CD4-positive, alpha-beta memory T cell (primary cell): Measurements from ENCODE around the gene DHX57. TPM values are rescaled to one million over a fixed set of nuclear protein-coding genes. Genes with fewer than 3 reads are reported as not detected.
A peak's percentile ranks its signal among the peaks of the same experiment; 100 is the strongest.

Experiments
- CTCF ChIA-PET: fragments of 350-600 bp; sonication (Branson Sonifier 250); formaldehyde crosslinking; loops from one replicate; lab custom pipeline; 2021; ENCODE audit warnings: inconsistent platforms; ENCODE audit not compliant: partially characterized antibody; lab: Charles Lee
- POLR2A ChIA-PET: fragments of 350-600 bp; sonication (Branson Sonifier 250); formaldehyde crosslinking; loops from one replicate; lab custom pipeline; 2021; ENCODE audit not compliant: partially characterized antibody; lab: Charles Lee
- DNase-seq, 5 donors: peaks; one replicate each; pipeline versions ENCODE4 v3.0.0 to v3.0.0-alpha.2; 2020 to 2022; ENCODE audit warnings: mixed read lengths in 1 of 5
- H3K27ac ChIP-seq: one replicate; pipeline ENCODE4 v1.7.0; 2013; ENCODE audit warnings: low read depth, low read length
- H3K27me3 ChIP-seq: 2 replicates; pipeline ENCODE4 v1.7.0; 2013; ENCODE audit warnings: mild to moderate bottlenecking, low read length, moderate library complexity; ENCODE audit not compliant: insufficient read depth
- H3K36me3 ChIP-seq: 2 replicates; pipeline ENCODE4 v1.7.0; 2013; ENCODE audit warnings: mild to moderate bottlenecking, low read length, moderate library complexity; ENCODE audit not compliant: insufficient read depth
- H3K4me1 ChIP-seq: 2 replicates; pipeline ENCODE4 v1.7.0; 2013; ENCODE audit warnings: mild to moderate bottlenecking, low read length, moderate library complexity; ENCODE audit not compliant: insufficient read depth
- H3K4me3 ChIP-seq, 2 donors: one replicate each; pipeline ENCODE4 v1.7.0; 2013; ENCODE audit warnings: low read length in 2 of 2, mild to moderate bottlenecking in 1 of 2
- H3K9me3 ChIP-seq, 2 donors: one replicate each; pipeline ENCODE4 v1.7.0; 2013; ENCODE audit warnings: low read length in 2 of 2, control low read depth in 1 of 2; ENCODE audit not compliant: control insufficient read depth in 1 of 2
- H3K27ac Mint-ChIP-seq, 7 donors: one replicate each; pipeline ENCODE4 v1.8.0; 2020 to 2021; ENCODE audit warnings: mixed read lengths in 7 of 7, mild to moderate bottlenecking in 6 of 7, inconsistent platforms in 3 of 7, moderate library complexity in 3 of 7
- H3K27me3 Mint-ChIP-seq, 2 donors: one replicate each; pipeline ENCODE4 v1.8.0; 2020 to 2021; ENCODE audit warnings: mixed read lengths in 2 of 2
- H3K36me3 Mint-ChIP-seq, 2 donors: one replicate each; pipeline ENCODE4 v1.8.0; 2020 to 2021; ENCODE audit warnings: mixed read lengths in 2 of 2, inconsistent platforms in 1 of 2, mild to moderate bottlenecking in 1 of 2
- H3K4me1 Mint-ChIP-seq, 4 donors: one replicate each; pipeline ENCODE4 v1.8.0; 2020 to 2021; ENCODE audit warnings: mixed read lengths in 4 of 4, mild to moderate bottlenecking in 1 of 4
- H3K4me3 Mint-ChIP-seq, 8 donors: one replicate each; pipeline ENCODE4 v1.8.0; 2020 to 2021; ENCODE audit warnings: mixed read lengths in 8 of 8, mild to moderate bottlenecking in 7 of 8, moderate library complexity in 6 of 8, inconsistent platforms in 3 of 8
- H3K9me3 Mint-ChIP-seq, 8 donors: one replicate each; pipeline ENCODE4 v1.8.0; 2020 to 2021; ENCODE audit warnings: mixed read lengths in 8 of 8, mild to moderate bottlenecking in 5 of 8, inconsistent platforms in 3 of 8, moderate library complexity in 1 of 8
- intact Hi-C: fragments of 100-400 bp; cut with micrococcal nuclease; formaldehyde crosslinking; loops from one replicate; pipeline ENCODE4 v1.15.1; 2023
- polyA plus RNA-seq, 2 donors: library from polyadenylated mRNA; unstranded; fragments of 300-500 nt; fragmentation: Illumina TruSeq; gene quantifications; one replicate each; pipeline ENCODE4 v1.2.3, GENCODE V29; 2021
- total RNA-seq, 2 experiments: library from RNA; stranded (reverse); gene quantifications; one replicate each; pipeline ENCODE4 v1.2.3, GENCODE V29; 2021

DHX57 gene
- total and polyA plus RNA-seq, 4 experiments from 2014 or later: 3.9 to 23.5 (median 12.6) TPM

- no peaks in the 10 kb centered on the region for H3K4me1 ChIP-seq
- no peak overlapping the region for H3K4me3 Mint-ChIP-seq
- no peaks in the 10 kb centered on the region for H3K27me3 ChIP-seq
- H3K4me1 Mint-ChIP-seq: no peaks in the 10 kb centered on the region
- no peak overlapping the region for H3K4me3 ChIP-seq
- POLR2A ChIA-PET: no interaction called here
- no peaks in the 10 kb centered on the region for H3K36me3 ChIP-seq
- no peaks in the 10 kb centered on the region for H3K36me3 Mint-ChIP-seq
- H3K9me3 Mint-ChIP-seq: no peaks in the 10 kb centered on the region
- no peak overlapping the region for H3K27ac Mint-ChIP-seq
- no peak for DNase-seq
- no peak overlapping the region for H3K27ac ChIP-seq
- no peaks in the 10 kb centered on the region for H3K9me3 ChIP-seq
- intact Hi-C loops: no loop called here
- CTCF ChIA-PET: interaction anchor here (0.7 kb wide), 1 partner anchor 323 kb away, joined by 3 read pairs; no protein-coding TSS in a partner anchor
- H3K27me3 Mint-ChIP-seq: no peaks in the 10 kb centered on the region
Observed at GRCh38 chr2:38791744-38792143, 84.0 kb downstream of the DHX57 start.

- H3K4me3 Mint-ChIP-seq: no peak overlapping the region
- H3K9me3 Mint-ChIP-seq: no peaks in the 10 kb centered on the region
- no peaks in the 10 kb centered on the region for H3K4me1 ChIP-seq
- H3K27ac ChIP-seq: no peak overlapping the region
- no peaks in the 10 kb centered on the region for H3K36me3 Mint-ChIP-seq
- no peak overlapping the region for H3K27ac Mint-ChIP-seq
- no peaks in the 10 kb centered on the region for H3K27me3 ChIP-seq
- no peaks in the 10 kb centered on the region for H3K9me3 ChIP-seq
- H3K27me3 Mint-ChIP-seq: no peaks in the 10 kb centered on the region
- H3K4me1 Mint-ChIP-seq: no peaks in the 10 kb centered on the region
- CTCF ChIA-PET: no interaction called here
- intact Hi-C loops: no loop called here
- no peaks in the 10 kb centered on the region for H3K36me3 ChIP-seq
- no peak overlapping the region for H3K4me3 ChIP-seq
- POLR2A ChIA-PET: no interaction called here
- DNase-seq: no peak
Observed at GRCh38 chr2:38789691-38790090, 86.0 kb downstream of the DHX57 start.

GRCh38 chr2:38788306-38788705, 87.4 kb downstream of the DHX57 start:
- ChIA-PET POLR2A (no interaction called here), CTCF (no interaction called here)
- intact Hi-C loops: no loop called here
- no peak overlapping the region for H3K4me3 Mint-ChIP-seq
- H3K9me3 ChIP-seq: no peaks in the 10 kb centered on the region
- no peak overlapping the region for H3K4me3 ChIP-seq
- H3K27ac Mint-ChIP-seq: no peak overlapping the region
- H3K9me3 Mint-ChIP-seq: no peaks in the 10 kb centered on the region
- H3K4me1 ChIP-seq: no peaks in the 10 kb centered on the region
- H3K36me3 Mint-ChIP-seq: no peaks in the 10 kb centered on the region
- no peaks in the 10 kb centered on the region for H3K27me3 ChIP-seq
- H3K27ac ChIP-seq: no peak overlapping the region
- no peaks in the 10 kb centered on the region for H3K36me3 ChIP-seq
- H3K4me1 Mint-ChIP-seq: no peaks in the 10 kb centered on the region
- DNase-seq: no peak
- H3K27me3 Mint-ChIP-seq: no peaks in the 10 kb centered on the region

- intact Hi-C loops: no loop called here
- POLR2A ChIA-PET: interaction anchor here (1.0 kb wide), 1 partner anchor 32 kb away, joined by 5 read pairs; the partner anchor contains the start of gene SRSF7
Observed at GRCh38 chr2:38783586-38783985, 92.1 kb downstream of the DHX57 start.

GRCh38 chr2:38778687-38779082, 97.0 kb downstream of the DHX57 start:
- no peak for DNase-seq
- H3K27ac ChIP-seq: peak overlapping the region; percentile 69
- ChIA-PET CTCF (no interaction called here), POLR2A (interaction anchor here (1.6 to 3.0 kb wide), 2 partner anchors 28 to 30 kb away, joined by 3 to 42 read pairs; partner anchors contain the start of gene SRSF7)
- Mint-ChIP-seq H3K9me3 (no peaks in the 10 kb centered on the region), H3K27me3 (peaks cover 4 to 7% of the 10 kb centered on the region in 2 donors), H3K36me3 (peaks cover 12 to 18% of the 10 kb centered on the region in 2 donors), H3K27ac (peak overlapping the region; percentile 93 to 100 (median 97)), H3K4me1 (peaks cover 12 to 14% (median 13%) of the 10 kb centered on the region in 4 donors), H3K4me3 (peak overlapping the region; percentile 94 to 99 (median 98))
- H3K27me3 ChIP-seq: no peaks in the 10 kb centered on the region
- no peaks in the 10 kb centered on the region for H3K9me3 ChIP-seq
- intact Hi-C loops: loop anchor here (1.0 kb wide), 1 partner anchor 27 kb away; the partner anchor contains the start of gene SRSF7
- peaks cover 10% of the 10 kb centered on the region for H3K36me3 ChIP-seq
- peaks cover 5% of the 10 kb centered on the region for H3K4me1 ChIP-seq
- peak overlapping the region; percentile 74 to 77 for H3K4me3 ChIP-seq

More at GRCh38 chr2:38783586-38783985, 92.1 kb downstream of the DHX57 start:
- Histone ChIP-seq H3K4me3 (no peak overlapping the region), H3K9me3 (no peaks in the 10 kb centered on the region), H3K27me3 (no peaks in the 10 kb centered on the region), H3K4me1 (peaks cover 4% of the 10 kb centered on the region), H3K27ac (no peak overlapping the region), H3K36me3 (peaks cover 10% of the 10 kb centered on the region)
- no peak for DNase-seq
- Mint-ChIP-seq H3K36me3 (peaks cover 12% of the 10 kb centered on the region in 2 donors), H3K9me3 (no peaks in the 10 kb centered on the region), H3K4me1 (peaks cover 4 to 7% (median 5%) of the 10 kb centered on the region in 4 donors), H3K4me3 (no peak overlapping the region), H3K27ac (peak overlapping the region in 1 of 7 donors; percentile 48), H3K27me3 (no peaks in the 10 kb centered on the region)
- CTCF ChIA-PET: interaction anchor here (0.6 kb wide), 1 partner anchor 1624 kb away, joined by 3 read pairs; no protein-coding TSS in a partner anchor

- Mint-ChIP-seq H3K4me1 (peaks cover 12 to 14% (median 12%) of the 10 kb centered on the region in 4 donors), H3K36me3 (peaks cover 4 to 10% of the 10 kb centered on the region in 2 donors), H3K27ac (no peak overlapping the region), H3K4me3 (peak overlapping the region; percentile 6 to 59 (median 26)), H3K27me3 (peaks cover 4 to 7% of the 10 kb centered on the region in 2 donors), H3K9me3 (no peaks in the 10 kb centered on the region)
- ChIA-PET CTCF (no interaction called here), POLR2A (interaction anchor here (0.6 to 3.0 kb wide), 4 partner anchors 25 to 1810 kb away, joined by 3 to 42 read pairs (median 6); partner anchors contain the start of genes SRSF7 and STRN)
- Histone ChIP-seq H3K36me3 (peaks cover 5% of the 10 kb centered on the region), H3K4me1 (peaks cover 5% of the 10 kb centered on the region), H3K4me3 (no peak overlapping the region), H3K9me3 (no peaks in the 10 kb centered on the region), H3K27ac (no peak overlapping the region), H3K27me3 (no peaks in the 10 kb centered on the region)
- intact Hi-C loops: no loop called here
- DNase-seq: no peak
Observed at GRCh38 chr2:38776531-38776930, 99.2 kb downstream of the DHX57 start.

- CTCF ChIA-PET: no interaction called here
- no peak for DNase-seq
- Mint-ChIP-seq H3K9me3 (no peaks in the 10 kb centered on the region), H3K4me1 (peaks cover 11 to 13% (median 12%) of the 10 kb centered on the region in 4 donors), H3K4me3 (peak overlapping the region in 3 of 8 donors; percentile 16 to 59 (median 26)), H3K27ac (no peak overlapping the region), H3K27me3 (peaks cover 4 to 7% of the 10 kb centered on the region in 2 donors), H3K36me3 (peaks cover 0 to 6% of the 10 kb centered on the region in 2 donors)
- Histone ChIP-seq H3K9me3 (no peaks in the 10 kb centered on the region), H3K27ac (no peak overlapping the region), H3K36me3 (no peaks in the 10 kb centered on the region), H3K4me1 (peaks cover 5% of the 10 kb centered on the region), H3K27me3 (no peaks in the 10 kb centered on the region), H3K4me3 (no peak overlapping the region)
- intact Hi-C loops: no loop called here
- POLR2A ChIA-PET: interaction anchor here (2.0 kb wide), 1 partner anchor 24 kb away, joined by 9 read pairs; the partner anchor contains the start of gene SRSF7
Observed at GRCh38 chr2:38775921-38776225, 99.9 kb downstream of the DHX57 start.
